Large intestine (tissue), 1 donor: ENCODE results near the gene RLN1. TPM values are rescaled to one million over a fixed set of nuclear protein-coding genes. Genes with fewer than 3 reads are reported as not detected.

Experiments used
- polyA plus RNA-seq: library from polyadenylated mRNA; unstranded; fragments of 120-200 nt; gene quantifications from one replicate; pipeline ENCODE4 v1.2.1, GENCODE V29; 2013

RLN1 gene
- polyA plus RNA-seq, 1 donor, result not detected

Other genes starting within 250 kb of the RLN1 start
- 0.51 TPM for gene INSL6, start 154.2 kb downstream of the RLN1 start, polyA plus RNA-seq
- gene INSL4, start 108.5 kb downstream of the RLN1 start, polyA plus RNA-seq, result not detected
- 0.22 TPM for gene RLN2, start 35.2 kb downstream of the RLN1 start, polyA plus RNA-seq
- gene PLGRKT, start 98.0 kb upstream of the RLN1 start, polyA plus RNA-seq, result 30.8 TPM
- 1.6 TPM for gene CD274, start 110.7 kb upstream of the RLN1 start, polyA plus RNA-seq
- 0.60 TPM for gene PDCD1LG2, start 170.7 kb upstream of the RLN1 start, polyA plus RNA-seq